ENCODE data around the gene ATAD3B.
"Not testable (repeated sequence)": the region's sequence is repeated elsewhere in the genome, so short reads cannot be mapped to it uniquely, and the experiment has no call there.

ATAD3B gene

DNA sequence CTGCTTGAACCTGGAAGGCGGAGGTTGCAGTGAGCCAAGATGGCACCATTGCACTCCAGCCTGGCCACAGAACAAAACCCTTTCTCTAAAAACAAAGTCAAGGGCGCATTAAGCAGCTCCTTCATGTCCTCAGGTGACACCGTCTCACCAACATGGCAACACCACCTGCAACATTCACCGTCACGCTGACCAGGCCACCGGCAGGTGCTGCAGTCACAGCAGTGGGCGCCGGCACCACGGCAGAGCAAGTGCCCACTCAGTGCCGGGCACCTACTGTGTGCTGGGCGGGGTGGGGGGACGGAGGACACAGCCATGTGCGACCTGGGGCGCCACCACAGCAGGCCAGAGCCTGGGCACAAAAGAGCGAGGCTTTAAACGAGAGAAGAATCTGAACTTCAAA, 12.1 kb downstream of the ATAD3B start:
- DNase-seq: no peak

DNA sequence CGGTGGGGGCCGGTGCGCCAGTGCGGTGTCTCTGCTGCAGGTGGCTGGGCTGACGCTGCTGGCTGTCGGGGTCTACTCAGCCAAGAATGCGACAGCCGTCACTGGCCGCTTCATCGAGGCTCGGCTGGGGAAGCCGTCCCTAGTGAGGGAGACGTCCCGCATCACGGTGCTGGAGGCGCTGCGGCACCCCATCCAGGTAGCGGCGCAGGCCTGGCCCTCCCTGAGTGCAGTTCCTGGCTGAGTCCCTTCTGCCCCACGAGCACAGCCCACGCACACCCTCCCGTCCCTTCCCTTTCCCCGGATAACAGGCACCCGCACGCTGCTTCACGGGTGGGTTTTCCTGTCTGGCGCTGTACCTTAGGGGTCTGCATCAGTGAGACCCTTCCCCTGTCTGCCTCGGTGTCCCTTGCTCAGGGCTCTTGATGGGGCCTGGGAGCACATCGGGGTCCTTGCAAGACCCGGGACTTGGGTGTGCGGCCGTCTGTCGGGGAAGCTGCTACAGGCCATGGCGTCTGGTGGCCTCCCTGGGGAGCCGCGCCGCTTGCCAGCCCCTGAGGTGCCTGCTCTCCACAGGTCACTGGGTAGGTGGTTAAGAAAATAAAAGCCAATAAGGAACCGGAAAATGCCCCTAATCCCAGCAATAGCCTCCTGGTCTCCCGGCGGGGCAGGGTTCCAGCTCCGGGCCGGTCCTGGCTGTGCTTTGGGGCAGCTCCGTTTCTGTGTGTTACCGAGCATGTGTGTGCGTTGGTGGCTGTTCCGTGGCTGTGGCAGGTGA, 13.6 kb downstream of the ATAD3B start:
- not testable (repeated sequence) for DNase-seq

DNA sequence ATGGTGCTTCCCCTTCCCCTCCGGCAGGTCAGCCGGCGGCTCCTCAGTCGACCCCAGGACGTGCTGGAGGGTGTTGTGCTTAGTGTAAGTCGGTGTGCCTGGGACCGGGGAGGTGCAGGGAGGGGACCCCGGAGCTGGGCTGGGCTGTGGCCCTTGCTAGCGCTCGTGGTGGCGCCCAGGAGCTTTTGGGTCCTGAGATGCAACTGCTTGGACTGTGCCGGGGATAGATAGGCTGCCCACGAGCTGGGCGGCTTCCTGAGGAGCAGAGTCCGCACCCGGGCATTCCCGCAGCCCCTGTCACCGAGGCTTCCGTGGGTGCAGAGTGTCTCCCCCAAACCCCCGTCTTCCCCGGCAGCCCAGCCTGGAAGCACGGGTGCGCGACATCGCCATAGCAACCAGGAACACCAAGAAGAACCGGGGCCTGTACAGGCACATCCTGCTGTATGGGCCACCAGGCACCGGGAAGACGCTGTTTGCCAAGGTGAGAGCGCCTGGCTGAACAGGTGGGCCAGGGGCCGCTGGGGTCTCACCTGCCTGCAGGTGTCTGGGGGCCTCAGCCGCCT, 14.3 kb downstream of the ATAD3B start:
- not testable (repeated sequence) for DNase-seq

DNA sequence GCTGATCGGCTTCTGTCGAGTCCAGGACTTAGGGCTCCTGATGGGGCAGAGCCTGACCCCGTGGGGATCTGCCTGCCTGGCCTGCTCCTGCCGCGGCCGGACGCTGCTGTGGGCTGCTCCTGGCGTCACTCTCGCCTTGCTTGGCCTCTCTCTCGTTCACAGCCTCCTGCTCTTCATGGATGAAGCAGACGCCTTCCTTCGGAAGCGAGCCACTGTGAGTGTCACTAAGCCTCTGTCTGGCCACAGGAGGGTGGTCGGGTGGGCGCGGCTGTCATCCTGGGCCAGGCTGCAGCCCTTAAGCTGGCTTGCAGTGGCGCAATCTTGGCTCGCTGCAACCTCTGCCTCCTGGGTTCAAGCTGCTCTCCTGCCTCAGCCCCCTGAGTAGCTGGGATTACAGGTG, 16.1 kb downstream of the ATAD3B start:
- no peak for DNase-seq

DNA sequence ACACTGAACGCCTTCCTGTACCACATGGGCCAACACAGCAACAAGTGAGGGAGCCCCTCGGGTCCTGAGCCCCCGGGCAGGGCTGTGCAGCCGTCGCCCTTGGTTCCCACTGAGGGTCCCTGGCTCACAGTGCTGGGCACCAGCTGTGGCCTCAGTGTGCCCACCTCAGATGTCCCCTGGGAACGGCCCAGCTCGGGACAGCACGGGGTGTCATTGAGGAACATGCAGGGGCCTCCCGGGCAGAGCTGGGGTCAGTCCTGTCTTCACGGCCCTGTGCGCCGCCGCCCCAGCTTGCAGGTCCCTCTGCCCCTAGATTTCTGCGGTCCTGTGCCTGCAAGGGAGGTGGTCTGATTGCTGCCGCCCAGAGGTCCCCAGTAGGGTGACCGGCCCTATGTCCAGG, 17.7 kb downstream of the ATAD3B start:
- DNase-seq: no peak

DNA sequence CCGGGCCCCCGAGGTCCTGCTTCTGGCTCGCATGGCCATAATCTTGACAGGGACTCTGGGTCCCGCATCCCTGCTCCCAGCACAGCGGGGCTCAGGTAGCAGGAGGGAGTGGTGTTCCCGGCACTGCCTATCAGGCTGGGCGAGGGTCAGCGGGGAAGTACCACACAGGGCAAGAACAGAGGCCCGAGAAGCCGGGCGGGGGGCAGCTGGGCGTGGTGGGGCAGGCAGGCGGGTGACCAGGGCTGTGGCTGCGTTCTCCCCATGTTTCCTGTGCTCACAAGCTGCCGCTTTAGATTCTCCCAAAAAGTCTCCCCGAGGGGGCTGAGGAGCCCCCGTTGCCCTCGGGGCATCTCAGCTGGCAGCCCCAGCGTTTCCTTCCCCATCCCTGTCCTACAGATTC, 18.3 kb downstream of the ATAD3B start:
- no peak for DNase-seq

DNA sequence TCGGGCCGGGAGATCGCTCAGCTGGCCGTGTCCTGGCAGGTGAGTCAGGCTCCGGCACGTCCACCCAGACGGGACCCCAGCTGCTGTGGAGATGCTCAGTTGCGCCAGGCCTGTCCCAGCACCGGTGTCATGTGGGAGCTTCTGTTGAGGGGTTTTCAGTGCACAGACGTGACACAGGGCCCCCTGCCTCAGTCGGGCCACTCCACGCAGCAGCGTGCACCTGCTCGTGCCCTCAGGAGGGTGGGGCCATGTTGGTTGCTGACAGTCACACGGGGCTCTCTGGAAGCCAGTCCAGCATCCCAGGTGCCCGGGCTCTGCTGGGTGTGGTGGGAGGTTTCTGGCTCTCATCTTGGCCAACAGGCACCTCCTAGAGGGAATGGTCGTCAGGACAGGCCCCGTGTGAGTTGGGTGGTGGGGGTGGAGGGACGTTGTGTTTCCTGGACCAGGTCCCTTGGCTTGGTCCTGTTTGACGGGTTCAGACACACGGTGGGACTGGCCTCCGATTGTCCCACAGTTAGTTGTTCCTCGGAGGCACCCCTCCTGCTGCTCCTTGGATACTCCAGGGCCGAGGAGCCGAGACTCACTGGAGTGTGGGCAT, 19.2 kb downstream of the ATAD3B start:
- DNase-seq: no peak

DNA sequence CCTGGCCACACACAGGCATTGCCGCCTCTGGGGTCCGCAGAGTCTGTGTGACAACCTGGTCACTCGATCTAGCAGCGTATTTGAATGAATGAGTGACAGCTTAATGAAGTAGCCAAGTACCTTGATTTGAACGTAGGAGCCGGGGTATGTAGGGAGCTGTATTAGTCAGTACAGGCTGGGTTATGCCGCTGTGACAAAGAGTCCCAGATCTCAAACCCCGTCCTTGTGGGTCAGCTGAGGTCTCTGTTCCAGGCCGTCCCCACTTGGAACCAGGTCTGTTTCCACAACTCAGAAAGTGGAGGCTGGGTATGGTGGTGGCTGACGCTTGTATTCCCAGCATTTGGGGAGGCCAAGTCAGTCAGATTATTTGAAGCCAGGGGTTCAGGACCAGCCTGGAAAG, 20.0 kb downstream of the ATAD3B start:
- DNase-seq: no peak

DNA sequence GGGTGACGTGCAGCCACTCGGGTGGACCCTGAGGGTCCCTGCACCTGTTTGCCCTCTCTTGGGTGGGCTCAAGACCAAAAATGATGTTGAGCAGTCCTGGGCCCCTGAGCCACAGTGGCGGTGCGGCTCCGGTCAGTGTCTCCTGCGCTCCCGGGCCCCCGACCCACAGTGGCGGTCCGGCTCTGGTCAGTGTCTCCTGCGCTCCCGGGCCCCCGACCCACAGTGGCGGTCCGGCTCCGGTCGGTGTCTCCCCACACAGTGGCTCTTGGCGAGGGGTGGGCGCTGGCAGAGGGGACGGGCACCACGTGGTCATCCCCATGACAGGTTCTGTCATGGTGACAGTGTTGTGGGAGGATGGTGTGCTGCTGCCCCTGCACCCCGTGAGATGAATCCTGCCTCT, 22.7 kb downstream of the ATAD3B start:
- DNase-seq: not testable (repeated sequence)

DNA sequence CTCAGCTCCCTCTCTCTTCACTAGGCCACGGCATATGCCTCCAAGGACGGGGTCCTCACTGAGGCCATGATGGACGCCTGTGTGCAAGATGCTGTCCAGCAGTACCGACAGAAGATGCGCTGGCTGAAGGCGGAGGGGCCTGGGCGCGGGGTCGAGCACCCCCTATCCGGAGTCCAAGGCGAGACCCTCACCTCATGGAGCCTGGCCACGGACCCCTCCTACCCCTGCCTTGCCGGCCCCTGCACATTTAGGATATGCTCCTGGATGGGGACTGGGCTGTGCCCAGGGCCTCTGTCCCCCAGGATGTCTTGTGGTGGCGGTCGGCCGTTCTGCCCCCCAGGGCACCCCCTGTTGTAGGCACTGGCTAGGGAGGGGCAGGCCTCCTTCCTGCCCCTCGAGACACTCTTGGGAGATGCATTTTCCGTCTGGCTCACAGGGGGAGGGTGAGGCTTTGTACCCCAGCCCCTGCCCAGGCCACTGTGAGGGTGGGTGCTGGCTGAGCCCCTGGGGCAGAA, 24.0 kb downstream of the ATAD3B start:
- DNase-seq: not testable (repeated sequence)

DNA sequence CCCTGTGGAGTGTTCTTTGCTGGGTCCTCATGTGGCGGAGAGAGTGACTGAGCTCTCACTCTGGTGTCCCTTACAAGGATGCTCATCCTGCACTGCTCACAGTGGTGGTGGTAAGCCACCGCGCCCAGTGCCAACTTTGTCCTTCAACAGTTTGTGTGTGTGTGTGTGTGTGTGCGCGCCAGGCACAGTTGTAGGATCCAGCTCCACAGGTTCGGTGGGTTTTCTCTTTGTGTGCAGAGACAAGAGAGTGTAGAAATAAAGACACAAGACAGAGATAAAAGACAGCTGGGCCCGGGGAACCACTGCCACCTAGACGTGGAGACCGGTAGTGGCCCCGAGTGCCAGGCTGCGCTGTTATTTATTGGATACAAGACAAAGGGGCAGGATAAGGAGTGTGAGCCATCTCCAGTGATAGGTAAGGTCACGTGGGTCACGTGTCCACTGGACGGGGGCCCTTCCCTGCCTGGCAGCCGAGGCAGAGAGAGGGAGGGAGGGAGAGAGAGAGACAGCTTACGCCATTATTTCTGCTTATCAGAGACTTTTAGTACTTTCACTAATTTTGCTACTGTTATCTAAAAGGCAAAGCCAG, 33.3 kb downstream of the ATAD3B start:
- peak; percentile 81 for DNase-seq

DNA sequence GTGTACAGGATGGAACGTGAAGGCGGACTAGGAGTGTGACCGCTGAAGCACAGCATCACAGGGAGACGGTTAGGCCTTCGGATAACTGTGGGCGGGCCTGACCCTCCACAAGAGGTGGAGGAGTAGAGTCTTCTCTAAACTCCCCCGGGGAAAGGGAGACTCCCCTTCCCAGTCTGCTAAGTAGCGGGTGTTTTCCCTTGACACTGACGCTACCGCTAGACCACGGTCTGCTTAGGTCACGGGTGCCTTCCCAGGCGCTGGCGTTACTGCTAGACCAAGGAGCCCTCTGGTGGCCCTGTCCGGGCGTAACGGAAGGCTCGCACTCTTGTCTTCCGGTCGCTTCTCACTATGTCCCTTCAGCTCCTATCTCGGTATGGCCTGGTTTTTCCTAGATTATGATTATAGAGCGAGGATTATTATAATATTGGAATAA, 33.8 kb downstream of the ATAD3B start:
- not testable (repeated sequence) for DNase-seq

DNA sequence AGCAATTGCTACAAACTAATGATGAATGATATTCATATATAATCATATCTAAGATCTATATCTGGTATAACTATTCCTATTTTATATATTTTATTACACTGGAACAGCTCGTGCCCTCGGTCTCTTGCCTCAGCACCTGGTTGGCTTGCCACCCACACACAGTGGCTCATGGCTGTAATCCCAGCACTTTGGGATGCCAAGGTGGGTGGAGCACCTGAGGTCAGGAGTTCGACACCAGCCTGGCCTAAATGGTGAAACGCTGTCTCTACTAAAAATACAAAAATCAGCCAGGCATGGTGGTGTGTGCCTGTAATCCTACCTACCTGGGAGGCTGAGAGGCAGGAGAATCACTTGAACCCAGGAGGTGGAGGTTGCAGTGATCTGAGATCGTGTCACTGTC, 34.2 kb downstream of the ATAD3B start:
- not testable (repeated sequence) for DNase-seq

DNA sequence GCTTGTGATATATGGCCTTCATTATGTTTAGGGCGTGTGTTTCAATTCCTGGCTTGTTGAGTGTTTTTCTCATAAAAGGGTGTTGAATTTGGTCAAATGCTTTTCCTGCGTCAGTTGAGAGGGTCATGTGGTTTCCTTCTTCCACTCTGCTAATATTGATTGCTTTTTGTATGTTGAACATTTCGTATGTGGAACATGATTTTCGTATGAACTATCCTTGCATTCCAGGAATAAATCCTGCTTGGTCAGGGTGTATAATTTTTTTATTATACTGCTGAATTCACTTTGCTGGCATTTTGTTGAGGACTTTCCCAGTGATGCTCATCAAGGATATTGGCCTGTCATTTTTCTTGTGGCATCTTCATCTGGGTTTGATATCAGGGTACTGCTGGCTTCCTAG, 35.7 kb downstream of the ATAD3B start:
- no peak for DNase-seq

DNA sequence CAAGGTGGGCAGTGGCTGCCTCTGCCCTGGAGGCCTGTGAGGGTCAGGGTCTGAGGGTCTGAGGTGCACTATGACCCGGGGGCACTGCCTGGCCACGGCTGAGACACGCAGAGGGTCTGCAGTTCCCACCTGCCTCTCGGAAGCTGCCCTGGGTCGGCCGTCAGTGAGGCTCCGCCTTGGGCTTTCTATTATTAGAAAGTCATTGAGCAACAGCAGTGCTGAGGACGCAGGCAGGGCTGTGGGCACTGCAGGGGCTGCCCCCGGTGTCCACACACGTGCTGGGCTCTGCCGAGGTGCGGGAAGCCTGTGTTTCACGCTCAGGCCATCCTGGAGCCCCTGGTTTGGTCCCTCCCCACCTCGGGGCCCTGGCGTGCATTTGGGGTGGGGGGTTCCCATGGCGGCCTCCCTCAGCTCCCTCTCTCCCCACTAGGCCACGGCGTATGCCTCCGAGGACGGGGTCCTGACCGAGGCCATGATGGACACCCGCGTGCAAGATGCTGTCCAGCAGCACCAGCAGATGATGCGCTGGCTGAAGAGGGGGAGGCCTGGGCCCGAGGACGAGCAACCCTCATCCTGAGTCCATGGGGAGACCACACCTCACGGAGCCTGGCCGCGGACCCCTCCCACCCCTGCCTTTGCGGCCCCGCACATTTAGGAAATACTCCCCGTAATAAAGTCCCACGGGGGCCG, 37.4 kb downstream of the ATAD3B start:
- not testable (repeated sequence) for DNase-seq

DNA sequence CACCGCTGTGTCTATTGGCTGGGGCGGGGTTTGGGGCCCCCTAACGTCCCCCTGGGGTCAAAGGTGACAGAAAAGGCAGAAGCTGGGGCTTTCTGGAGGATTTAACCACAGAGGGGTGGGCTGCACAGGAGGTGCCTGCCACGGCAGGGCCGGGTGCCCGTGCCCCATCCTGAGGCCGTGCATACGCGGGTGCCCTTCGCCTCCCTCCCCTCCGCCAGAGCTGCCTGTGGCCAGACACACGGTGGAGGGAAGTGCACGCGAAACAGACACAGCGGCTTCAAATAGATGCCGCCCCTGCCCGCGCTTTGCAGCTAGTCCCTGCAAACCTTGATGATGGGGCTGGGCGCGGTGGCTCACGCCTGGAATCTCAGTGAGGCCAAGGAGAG, 37.9 kb downstream of the ATAD3B start:
- not testable (repeated sequence) for DNase-seq

DNA sequence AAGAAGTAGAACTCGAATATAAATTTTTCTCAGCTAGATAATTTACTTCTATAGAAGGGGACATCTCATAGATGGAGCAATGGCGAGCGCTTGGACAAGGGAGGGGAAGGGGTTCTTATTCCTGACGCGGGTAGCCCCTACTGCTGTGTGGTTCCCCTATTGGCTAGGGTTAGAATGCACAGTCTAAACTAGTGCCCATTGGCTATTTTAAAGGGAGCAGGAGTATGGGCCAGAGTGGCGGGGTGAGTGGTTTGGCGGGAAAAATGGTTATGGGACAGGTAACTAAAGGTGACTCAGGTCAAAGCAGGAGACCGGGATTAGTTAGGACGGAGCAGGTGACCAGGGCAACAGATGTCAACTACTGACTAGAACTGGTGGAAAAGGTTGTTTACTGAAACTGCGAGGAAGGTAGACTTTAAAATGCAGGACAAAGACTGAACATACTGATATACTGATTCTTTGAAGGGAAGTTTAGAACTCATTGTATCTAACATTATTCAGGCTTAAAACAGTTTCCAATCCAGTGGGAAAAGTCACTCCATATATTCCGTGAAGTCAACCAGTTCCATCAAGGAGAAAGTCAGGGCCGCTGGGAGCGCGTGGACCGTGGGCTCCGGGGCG, 39.5 kb downstream of the ATAD3B start:
- DNase-seq: no peak

DNA sequence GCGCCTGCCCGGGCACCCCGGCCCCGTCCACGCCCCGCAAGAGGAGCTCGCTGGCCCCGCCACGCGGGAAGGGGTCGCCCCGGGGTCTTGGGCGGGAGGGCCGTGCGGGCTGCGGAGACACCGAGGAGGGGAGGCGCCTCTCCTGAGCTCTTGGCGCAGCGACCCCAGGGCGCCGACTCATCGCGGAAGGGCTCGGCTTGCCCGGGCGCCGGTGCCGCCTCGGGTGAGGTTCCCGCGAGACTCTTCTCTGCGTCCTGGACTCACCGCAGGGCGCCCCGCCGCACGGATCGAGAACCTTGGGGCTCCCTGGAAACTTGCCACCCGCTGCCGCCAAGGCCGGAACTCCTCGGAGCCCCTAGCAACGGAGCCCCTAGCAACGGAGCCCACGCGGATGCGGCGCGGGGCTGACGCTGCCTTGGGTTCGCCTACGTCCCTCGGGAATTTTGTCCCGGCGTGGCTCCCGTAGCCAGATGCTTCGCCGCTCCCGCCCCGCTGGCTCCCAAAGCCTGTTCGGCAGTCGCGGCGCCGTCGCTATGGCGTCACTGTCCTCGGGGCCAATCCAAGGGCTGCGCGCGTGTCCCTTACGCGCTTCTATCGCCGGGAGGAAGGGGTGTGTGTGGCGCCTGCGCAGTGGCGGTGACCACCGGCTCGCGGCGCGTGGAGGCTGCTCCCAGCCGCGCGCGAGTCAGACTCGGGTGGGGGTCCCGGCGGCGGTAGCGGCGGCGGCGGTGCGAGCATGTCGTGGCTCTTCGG, 40.1 kb downstream of the ATAD3B start, which contains the start of gene ATAD3A:
TSS of gene ATAD3A (plus strand) at position 630 of the 753 bp plus-strand sequence. CDS start at position 737, 107 bp downstream.
- peak; percentile 97 for DNase-seq

DNA sequence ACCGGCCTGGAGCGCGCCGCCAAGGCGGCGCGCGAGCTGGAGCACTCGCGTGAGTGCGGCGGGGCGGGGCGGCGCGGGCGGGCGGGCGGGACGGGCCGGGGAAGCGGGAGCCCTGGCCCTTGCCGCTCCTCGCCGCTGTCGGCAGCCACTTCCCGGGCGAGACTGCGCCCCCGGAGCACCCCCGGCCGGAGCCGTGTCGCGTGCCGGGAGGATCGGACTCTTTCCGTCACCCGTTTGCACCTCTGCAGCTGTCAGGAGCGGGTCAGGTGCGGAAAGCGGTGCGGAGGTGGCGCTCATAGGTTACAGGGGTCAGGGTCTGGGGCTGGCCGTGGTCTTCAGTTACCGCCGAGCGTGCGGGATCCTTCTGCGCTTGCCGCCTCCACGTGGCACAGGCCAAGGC, 40.9 kb downstream of the ATAD3B start:
- DNase-seq: peak; percentile 74

DNA sequence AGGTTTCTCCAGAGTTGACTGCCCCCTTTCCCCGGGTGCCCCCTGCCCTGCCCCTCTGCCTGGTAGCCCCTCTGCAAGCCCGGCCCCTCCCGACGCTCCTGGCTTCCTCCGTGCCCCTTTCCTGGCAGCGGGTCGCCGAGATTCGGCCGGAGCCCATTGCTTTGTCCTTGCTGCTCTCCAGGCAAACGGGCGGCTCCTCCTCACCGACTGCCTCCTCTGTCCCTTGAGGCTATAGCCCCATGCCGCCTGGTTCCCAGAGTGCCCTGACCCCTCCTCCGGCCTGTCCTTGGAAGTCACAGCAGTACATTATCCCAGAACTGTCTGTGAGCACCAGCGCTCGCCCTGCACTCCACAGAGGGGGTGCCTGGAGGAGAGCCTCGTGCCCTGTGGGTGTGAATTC, 42.1 kb downstream of the ATAD3B start:
- DNase-seq: not testable (repeated sequence)

DNA sequence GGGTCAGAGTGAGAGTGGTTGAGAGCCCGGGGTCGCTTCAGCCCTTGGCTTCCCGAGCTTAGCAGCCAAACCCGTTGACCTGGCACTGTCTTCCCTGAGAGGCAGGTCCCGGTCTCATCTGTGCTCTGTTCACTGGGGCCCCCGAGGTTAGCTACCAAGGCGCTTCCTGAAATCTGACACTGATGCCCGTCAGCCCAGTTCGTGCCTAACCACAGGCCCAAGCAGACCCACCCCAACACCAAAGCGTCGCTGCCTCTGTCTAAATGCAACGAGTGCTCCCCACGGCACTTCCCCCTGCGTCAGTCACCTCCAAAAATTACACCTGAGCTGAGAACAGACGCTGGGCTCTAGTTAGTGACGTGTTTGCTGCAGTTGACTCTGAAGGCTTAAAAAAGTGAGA, 42.8 kb downstream of the ATAD3B start:
- DNase-seq: not testable (repeated sequence)

DNA sequence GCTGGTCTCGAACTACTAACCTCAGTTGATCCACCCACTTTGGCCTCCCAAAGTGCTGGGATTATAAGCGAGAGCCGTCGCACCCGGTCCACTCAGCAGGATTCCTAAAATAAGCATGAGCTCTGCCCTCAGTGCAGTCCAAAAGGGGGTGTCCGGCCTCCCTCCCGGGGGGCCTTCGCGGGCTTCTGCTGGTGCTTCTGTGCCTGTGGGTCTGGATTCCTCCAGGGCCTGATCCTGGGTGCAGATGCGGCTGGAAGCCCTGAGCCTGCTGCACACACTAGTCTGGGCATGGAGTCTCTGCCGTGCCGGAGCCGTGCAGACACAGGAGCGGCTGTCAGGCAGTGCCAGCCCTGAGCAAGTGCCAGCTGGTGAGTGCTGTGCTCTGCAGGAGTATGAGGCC, 45.4 kb downstream of the ATAD3B start:
- DNase-seq: not testable (repeated sequence)
